OCI-LY3 (cell line): ENCODE measurements around the gene CD14.
"Not testable (repeated sequence)": the region's sequence is repeated elsewhere in the genome, so short reads cannot be mapped to it uniquely, and the experiment has no call there.

Experiments used
- H2AFZ ChIP-seq: fragments of 200-600, 300-600 bp; shearing (Covaris generic); 2 replicates; pipeline ENCODE4 v1.6.0; 2014; ENCODE audit warnings: antibody characterized with exemption, low read depth, low read length
- H3K27ac ChIP-seq: fragments of 200-600, 300-600 bp; sonication (generic); 2 replicates; pipeline ENCODE4 v1.5.1; 2014; ENCODE audit warnings: mild to moderate bottlenecking, low read length, moderate library complexity, mixed read lengths
- H3K27me3 ChIP-seq: fragments of 200-600, 300-600 bp; sonication (generic); 2 replicates; pipeline ENCODE4 v1.6.1; 2014; ENCODE audit warnings: low read depth, low read length, mixed read lengths
- H3K36me3 ChIP-seq: fragments of 200-600, 300-600 bp; sonication (generic); replicated peaks from 2 replicates; pipeline ENCODE3; 2014; ENCODE audit warnings: low read depth, low read length, mixed read lengths
- H3K4me1 ChIP-seq: fragments of 300-600, 200-600 bp; sonication (generic); 2 replicates; pipeline ENCODE4 v1.6.1; 2014; ENCODE audit warnings: low read length, mixed read lengths
- H3K4me2 ChIP-seq: fragments of 200-600, 300-600 bp; sonication (generic); 2 replicates; pipeline ENCODE4 v1.6.1; 2014; ENCODE audit warnings: low read length, mixed read lengths
- H3K4me3 ChIP-seq: fragments of 300-600, 200-600 bp; sonication (generic); 2 replicates; pipeline ENCODE4 v1.5.1; 2014; ENCODE audit warnings: antibody characterized with exemption, mild to moderate bottlenecking, low read length, moderate library complexity
- H3K79me2 ChIP-seq: fragments of 300-600, 200-600 bp; shearing (Covaris generic); 2 replicates; pipeline ENCODE4 v1.6.1; 2014; ENCODE audit warnings: mild to moderate bottlenecking, low read length, mixed read lengths
- H3K9ac ChIP-seq: fragments of 300-600, 200-600 bp; shearing (Covaris generic); 2 replicates; pipeline ENCODE4 v1.6.0; 2014; ENCODE audit warnings: mild to moderate bottlenecking, low read length, moderate library complexity
- H3K9me3 ChIP-seq: fragments of 200-600, 300-600 bp; shearing (Covaris generic); 2 replicates; pipeline ENCODE4 v1.6.1; 2014; ENCODE audit warnings: low read length, mixed read lengths; ENCODE audit not compliant: insufficient read depth
- H4K20me1 ChIP-seq: fragments of 200-600, 300-600 bp; sonication (generic); 2 replicates; pipeline ENCODE4 v1.6.1; 2016; ENCODE audit warnings: low read length, mixed read lengths; ENCODE audit not compliant: insufficient read depth
- CTCF ChIP-seq: fragments of 200-600, 300-600 bp; sonication (generic); IDR thresholded peaks from 2 replicates; pipeline ENCODE4 v1.5.1; 2014; ENCODE audit warnings: antibody characterized with exemption, low read length, low read depth
- EZH2phosphoT487 ChIP-seq: fragments of 200-600 bp; shearing (Covaris generic); IDR thresholded peaks from 2 replicates; pipeline ENCODE4 v1.6.1; 2018; ENCODE audit warnings: antibody characterized with exemption, mixed run types, low read depth

The CD14 gene

GRCh38 chr5:140674211-140674610 is 41.2 kb upstream of the CD14 start:
- H3K27ac ChIP-seq: no peak overlapping the region
- H3K9ac ChIP-seq: no peak overlapping the region
- H3K27me3 ChIP-seq: no peaks in the 10 kb centered on the region

GRCh38 chr5:140673187-140673976 is 40.4 kb upstream of the CD14 start, which contains the start of gene DND1:
DND1 (minus strand) TSS chr5:140673576; CDS start chr5:140673542, 34 bp downstream.
- H3K27me3 ChIP-seq: no peaks in the 10 kb centered on the region
- H3K36me3 ChIP-seq: peaks cover 8% of the 10 kb centered on the region
- no peak within 1 kb of the TSS for H3K9ac ChIP-seq
- no peak within 1 kb of the TSS for H3K4me3 ChIP-seq
- no peaks in the 10 kb centered on the region for H3K9me3 ChIP-seq
- no peaks in the 10 kb centered on the region for H3K4me1 ChIP-seq
- no peak within 1 kb of the TSS for H3K4me2 ChIP-seq
- no peak for TF ChIP-seq CTCF
- TF ChIP-seq EZH2phosphoT487: no peak
- no peaks in the 10 kb centered on the region for H4K20me1 ChIP-seq
- H2AFZ ChIP-seq: no peak within 1 kb of the TSS
- no peak within 1 kb of the TSS for H3K27ac ChIP-seq
- H3K79me2 ChIP-seq: no peaks in the 10 kb centered on the region

More at GRCh38 chr5:140674211-140674610, 41.2 kb upstream of the CD14 start:
- no peaks in the 10 kb centered on the region for H3K9me3 ChIP-seq
- no peak for TF ChIP-seq EZH2phosphoT487
- TF ChIP-seq CTCF: no peak
- no peak overlapping the region for H3K4me3 ChIP-seq
- H3K4me1 ChIP-seq: no peaks in the 10 kb centered on the region
- H3K4me2 ChIP-seq: no peak overlapping the region
- no peaks in the 10 kb centered on the region for H4K20me1 ChIP-seq
- H3K79me2 ChIP-seq: no peaks in the 10 kb centered on the region
- peaks cover 8% of the 10 kb centered on the region for H3K36me3 ChIP-seq
- H2AFZ ChIP-seq: no peak overlapping the region

- Histone ChIP-seq H3K79me2 (no peaks in the 10 kb centered on the region), H3K9me3 (no peaks in the 10 kb centered on the region), H3K36me3 (peaks cover 8% of the 10 kb centered on the region), H3K4me2 (no peak overlapping the region), H2AFZ (no peak overlapping the region), H4K20me1 (no peaks in the 10 kb centered on the region), H3K4me3 (no peak overlapping the region), H3K27me3 (no peaks in the 10 kb centered on the region), H3K27ac (no peak overlapping the region), H3K4me1 (no peaks in the 10 kb centered on the region), H3K9ac (no peak overlapping the region)
- TF ChIP-seq CTCF (no peak), EZH2phosphoT487 (no peak)
These were observed 39.6 kb upstream of the CD14 start for GRCh38 chr5:140672455-140673186.

- Histone ChIP-seq H4K20me1 (no peaks in the 10 kb centered on the region), H3K9ac (no peak overlapping the region), H3K36me3 (peaks cover 11% of the 10 kb centered on the region), H3K79me2 (peaks cover 3% of the 10 kb centered on the region; the same call in 1 of the 2 replicates), H2AFZ (no peak overlapping the region), H3K9me3 (no peaks in the 10 kb centered on the region), H3K4me3 (no peak overlapping the region), H3K27me3 (no peaks in the 10 kb centered on the region), H3K27ac (no peak overlapping the region), H3K4me1 (no peaks in the 10 kb centered on the region), H3K4me2 (no peak overlapping the region)
- TF ChIP-seq CTCF (no peak), EZH2phosphoT487 (no peak)
These were observed 38.6 kb upstream of the CD14 start for GRCh38 chr5:140671472-140672125.

GRCh38 chr5:140671035-140671434 is 38.1 kb upstream of the CD14 start:
- not testable (repeated sequence) for H3K9ac ChIP-seq, H3K4me2 ChIP-seq, H2AFZ ChIP-seq, H4K20me1 ChIP-seq, H3K4me1 ChIP-seq, H3K9me3 ChIP-seq, H3K4me3 ChIP-seq, H3K36me3 ChIP-seq, H3K27ac ChIP-seq, H3K27me3 ChIP-seq, H3K79me2 ChIP-seq
